Glomerular visceral epithelial cell (primary cell): Measurements from ENCODE around the gene H2BK1.

Experiments used
- DNase-seq: peaks from one replicate; pipeline ENCODE4 v3.0.0-alpha.2; 2016; ENCODE audit errors: extremely low spot score

The H2BK1 gene

DNA sequence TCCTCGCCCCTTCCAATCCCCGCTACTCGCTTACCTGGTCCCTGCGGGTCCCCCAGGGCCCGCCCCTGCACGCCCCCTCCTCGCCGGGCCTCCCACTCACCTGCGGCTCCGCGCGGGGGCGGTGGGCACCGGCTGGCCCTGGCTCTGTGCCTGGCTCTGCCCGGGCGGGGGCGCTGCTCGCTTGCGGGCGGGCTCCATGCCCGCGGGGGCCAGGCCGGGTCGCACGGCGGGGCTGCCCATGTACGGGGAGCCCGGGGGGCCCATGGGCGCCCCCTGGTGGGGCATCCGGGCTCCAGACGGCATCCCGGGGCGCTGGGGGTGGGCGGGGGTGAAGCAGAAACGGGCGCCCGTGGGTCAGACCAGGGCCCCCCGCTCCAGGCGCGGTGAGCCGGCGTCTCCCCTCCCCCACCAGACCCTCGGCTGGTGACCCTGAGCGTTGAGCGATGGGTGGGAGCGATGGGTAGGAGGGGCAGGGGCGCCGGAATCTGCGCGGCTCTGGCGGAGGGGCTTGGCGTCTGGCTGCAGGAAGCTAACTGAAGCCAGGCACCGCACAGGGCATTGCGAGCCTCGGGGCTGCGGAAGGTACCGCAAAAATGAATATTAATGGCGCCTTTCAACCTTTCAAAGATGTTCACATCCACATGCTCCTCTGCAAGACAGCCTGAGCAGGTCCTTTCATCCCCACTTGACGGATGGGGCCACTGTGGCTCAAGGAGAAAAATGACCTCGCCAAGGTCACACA is 35.2 kb upstream of the H2BK1 start:
- DNase-seq: peak; percentile 37

DNA sequence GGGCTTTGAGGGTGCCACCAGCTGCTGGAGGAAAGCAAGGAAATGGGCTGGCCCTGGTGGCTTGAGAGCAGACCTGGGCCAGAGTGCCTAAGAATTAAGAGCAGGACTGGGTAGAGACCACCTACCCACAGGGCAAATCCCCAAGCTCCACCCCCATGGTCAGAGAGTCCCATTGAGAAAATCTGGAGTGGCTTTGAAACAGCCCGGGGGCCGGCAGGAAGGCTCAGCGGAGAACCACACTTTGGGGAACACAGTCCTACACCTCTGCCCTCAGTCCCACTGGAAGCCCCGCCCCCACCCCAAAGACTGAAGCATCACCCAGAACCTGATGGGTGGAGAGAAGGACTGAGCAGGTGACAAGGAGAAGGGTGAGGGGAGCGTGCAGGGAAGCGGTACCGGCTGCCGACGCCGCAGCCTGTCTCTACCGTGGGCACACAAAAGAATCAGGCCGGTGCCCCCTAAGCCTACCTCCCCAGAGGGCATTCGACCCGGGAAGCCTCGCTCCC is 34.6 kb upstream of the H2BK1 start:
- DNase-seq: no peak

DNA sequence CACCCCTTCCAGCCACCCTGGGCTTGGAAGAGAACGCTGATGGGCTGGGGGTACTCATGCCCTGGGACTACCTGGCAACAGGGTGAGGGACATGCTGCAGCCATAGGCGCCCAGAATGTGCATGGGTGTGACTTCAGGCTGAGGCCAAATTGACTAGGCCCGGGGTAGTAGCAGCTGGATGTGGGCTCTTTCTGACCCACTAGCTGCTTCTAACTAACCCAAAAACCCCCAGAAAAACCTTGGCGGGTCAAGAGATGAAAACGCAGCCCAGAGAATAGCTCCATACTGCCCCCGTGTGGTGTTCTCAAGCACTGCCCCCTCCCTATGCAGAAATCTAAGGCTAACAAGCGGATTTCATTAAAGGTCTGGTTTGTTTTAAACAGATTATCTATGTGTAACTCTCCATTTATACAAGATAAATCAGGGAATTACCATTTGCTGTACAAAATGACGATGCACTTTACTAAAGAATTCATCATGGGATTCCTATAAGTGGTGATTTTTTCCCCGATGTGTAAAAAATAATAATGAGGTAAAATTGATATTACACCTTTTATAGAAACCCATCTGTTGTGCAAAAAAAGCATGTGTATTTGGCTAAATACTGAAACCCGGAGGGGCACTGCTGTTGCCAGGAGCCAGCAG is 34.0 kb upstream of the H2BK1 start:
- peak; percentile 38 for DNase-seq

DNA sequence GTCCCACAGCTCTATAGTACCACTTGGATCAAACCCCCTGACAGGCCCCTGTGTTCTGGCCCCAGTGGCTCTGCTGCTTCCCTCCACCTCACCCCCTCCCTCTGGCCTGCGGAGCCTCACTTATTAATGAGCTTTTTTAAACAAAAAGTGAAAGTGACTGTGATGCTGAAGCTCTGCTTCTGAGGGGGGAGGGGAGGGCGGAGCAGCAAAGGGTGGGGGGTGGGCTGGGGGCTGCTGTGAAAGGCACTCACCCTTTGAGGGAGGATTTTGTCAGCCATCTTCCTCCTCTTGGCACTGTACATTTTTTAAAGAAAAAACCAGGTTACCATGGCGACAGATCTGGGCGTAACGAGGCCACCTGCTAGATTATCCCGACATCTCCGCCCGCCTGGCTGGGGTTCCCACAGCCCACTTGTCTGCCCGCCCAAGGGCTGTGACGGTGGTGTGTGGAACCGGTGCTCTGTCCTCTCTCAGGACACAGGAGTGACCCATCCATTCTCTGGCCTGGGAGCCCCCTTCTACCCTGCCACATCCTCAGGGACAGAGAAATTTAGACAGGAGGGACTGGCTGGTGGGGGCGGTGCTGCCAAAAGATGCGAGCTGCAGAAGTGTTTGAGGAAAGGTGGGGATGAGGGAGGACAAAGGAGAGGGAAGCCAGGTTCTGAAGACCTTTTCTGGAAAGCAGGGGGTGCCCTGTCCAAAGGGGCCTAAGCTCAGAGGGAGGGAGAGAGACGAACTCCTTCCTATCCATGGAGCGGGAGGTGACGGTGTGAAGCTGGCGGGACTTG is 33.3 kb upstream of the H2BK1 start:
- DNase-seq: no peak

DNA sequence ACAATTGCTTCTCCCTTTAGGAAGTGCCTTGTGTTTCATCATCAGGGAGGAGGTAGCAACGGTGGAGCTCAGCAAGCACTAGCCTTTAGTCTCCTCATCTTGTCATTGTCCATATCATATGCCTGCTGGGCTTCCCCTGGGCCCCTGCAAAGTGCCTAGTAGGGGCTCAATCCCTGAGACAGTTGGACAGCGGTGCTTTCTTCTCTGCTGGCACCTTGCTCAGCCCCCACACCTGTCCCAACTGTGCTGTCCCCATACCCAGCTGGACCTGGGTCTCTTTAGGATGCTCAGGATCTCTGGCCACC is 32.7 kb upstream of the H2BK1 start:
- DNase-seq: no peak

DNA sequence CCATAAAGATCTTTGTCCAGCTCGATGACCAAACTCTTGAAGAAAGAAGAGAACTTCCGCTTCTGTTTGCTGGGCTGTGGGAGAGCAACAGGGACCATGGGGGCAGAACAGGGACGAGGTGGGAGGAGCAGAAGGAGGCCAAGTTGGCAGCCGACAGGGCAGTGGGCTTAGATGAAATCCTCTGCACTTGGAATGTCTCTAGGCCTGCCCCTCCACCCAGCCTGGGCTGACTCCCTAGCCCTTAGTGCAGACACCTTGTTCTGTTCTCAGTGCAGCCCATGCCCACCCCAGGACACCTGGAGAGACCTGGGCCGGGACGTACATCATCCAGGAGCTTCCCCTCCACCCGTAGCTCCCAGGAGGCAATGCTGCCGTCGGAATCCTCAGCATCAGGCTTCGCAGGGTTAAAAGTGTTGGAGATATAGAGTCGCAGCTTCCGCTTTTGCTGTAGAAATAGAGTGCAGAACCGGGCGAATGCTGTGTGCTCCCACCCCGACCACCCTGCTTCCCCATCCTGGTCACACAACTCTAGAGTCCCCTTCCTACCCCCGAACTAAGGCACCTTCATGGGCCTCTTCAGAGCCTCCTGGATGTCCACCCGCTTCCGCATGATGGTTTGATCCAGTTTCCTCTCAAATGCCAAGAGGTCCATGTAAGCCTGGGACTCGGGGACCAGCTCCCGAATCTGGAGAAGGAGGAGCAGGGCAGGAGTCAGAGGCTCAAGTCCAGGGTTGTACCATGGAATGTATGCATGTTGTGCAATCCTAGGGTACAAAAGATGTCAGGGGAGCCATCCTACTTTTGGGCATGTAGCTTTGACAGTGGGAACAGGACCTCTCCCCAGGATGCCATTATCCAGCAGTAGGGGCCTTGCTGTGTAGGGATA is 32.1 kb upstream of the H2BK1 start:
- DNase-seq: no peak

DNA sequence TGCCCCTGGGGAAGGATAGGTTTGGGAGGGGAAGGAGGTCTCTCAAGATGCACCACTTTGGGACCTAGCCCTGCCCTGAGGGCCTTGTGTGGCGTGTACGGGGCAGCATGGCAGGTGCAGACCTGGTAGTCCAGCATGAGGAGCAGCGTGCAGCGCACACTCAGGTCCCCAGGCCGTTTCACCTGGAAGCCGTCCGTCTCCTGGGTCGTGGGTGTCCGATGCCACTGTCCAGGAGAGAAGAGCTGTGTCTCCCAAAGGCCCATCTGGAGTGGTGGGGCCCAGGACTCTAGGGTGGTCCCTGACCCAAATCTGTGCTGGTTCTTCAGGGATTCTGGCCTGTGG is 31.4 kb upstream of the H2BK1 start:
- DNase-seq: no peak

DNA sequence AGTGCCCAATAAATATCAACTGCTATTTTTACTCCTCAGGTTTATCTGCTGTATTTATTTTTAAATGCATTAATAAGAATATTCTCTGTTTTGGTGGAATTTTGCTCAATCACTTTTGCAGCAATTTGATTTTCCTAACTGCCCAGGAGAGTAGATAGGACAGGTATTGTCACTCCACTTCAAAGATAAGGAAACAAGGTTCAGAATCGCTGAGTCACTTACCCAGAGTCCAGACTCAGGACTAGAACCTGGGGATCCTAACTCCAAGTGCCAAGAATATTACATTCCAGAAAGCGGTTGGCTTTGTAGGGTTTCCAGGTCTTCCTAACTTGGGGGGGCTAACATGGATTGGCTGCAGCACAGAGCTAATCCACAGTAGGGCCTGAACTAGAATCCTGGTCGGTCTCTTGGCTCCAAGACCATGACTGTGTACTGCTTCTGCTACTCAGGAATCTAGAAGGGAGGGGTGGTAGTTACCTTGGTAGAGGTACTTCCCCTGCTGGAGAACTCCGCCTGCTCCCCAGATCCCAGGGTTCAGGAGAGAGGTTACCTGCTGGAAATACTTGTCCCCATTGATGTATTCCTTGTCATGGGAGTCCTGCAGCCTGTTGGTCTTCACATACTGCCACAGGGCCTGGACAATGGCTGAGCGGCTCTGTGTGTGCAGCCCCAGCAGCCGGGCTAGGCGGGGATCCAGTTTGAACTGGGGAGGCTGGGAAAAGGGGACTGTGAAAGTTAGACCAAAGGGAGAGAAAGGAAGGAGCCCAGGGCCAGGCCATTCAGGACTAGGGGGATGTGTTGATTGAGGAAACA is 30.9 kb upstream of the H2BK1 start:
- DNase-seq: no peak

DNA sequence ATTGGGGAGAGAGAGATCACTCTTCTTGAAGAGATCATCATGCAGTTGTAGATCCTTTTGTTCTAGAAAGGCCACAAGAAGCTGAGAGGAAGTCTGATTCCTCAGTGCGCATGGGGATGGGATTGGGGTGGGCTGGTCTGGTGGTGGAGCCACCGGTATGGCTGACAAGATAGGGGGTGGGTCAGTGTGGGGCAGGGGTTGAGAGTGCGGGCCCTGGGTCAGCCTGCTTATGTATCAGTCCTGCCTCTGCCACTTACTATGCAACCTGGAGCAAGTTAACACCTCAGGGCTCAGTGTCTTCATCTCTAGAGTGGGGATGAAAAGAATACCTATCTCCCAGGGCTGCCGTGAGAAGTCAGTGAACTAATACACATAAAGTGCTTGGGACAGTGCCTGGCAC is 30.2 kb upstream of the H2BK1 start:
- DNase-seq: no peak

DNA sequence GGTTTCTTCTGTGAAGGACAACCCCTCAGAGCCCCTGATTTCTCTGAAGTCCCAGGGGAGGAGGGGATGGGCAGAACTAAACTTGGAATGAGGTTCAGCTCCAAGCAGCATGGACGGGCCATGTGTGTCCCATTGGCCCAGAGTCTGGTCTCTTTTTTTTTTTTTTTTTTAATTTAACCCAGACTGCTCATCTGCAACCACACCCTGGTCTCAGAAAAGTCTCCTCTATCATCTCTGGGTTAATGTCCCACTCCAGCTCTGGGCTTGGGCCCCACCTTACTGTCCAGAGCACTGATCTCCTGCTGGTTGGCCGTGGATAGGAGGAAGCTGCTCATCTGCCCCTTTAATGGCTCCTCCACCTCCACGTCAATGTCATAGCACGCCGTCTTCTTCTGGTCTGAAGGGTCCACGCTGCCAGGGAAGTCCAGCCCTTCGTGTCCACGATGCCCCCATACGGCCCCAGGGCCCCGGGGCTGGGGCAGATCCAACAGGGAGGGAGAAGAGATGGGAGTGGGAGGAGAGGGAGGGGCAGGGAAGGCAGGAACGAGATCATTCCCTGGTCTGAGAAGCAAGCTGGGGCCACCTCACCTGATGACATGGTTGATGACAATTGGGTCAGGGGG is 29.7 kb upstream of the H2BK1 start:
- DNase-seq: no peak

DNA sequence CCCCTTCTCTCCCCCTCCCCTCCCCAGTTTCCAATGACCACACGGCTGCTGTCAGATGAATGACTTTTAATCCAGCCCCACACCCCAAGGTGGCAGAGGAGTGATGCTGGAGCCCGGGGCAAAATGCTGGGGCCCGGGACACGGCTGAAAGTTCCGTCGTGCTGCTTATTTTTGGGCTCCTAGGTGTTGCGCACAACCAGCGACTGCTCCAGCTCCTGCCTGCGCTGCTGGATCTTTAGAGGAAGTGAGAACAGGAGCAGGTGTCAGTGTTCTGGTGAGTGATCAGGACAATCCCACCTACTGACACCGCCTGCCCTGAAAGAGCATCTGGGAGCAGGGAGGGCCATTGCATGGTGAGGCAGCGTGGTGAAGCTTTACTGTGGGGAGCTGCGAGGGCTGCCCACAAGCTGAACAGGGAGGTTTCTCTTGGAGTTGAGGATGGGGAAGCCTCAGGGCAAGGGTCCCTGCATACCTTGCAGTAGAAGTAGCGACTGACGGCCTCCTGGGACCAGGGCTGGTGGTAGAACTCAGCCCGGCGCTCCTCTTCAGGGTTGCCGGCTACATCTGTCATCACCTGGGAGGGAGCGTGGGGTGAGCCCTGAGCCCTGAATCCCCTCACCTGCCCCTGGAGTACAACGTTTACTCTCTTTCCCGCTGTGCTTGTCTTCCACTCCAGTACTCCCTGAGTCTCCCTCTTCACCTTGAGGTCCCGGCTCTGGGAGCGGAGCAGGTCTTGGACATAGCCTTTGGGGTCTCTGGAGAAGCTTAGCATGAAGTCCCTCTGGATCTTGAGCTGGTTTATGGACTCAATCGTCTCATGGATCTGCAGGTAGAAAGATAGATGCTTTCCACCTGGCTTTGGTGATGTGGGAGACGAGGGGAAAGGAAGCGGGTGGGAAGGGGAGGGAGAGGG is 28.9 kb upstream of the H2BK1 start:
- DNase-seq: no peak

DNA sequence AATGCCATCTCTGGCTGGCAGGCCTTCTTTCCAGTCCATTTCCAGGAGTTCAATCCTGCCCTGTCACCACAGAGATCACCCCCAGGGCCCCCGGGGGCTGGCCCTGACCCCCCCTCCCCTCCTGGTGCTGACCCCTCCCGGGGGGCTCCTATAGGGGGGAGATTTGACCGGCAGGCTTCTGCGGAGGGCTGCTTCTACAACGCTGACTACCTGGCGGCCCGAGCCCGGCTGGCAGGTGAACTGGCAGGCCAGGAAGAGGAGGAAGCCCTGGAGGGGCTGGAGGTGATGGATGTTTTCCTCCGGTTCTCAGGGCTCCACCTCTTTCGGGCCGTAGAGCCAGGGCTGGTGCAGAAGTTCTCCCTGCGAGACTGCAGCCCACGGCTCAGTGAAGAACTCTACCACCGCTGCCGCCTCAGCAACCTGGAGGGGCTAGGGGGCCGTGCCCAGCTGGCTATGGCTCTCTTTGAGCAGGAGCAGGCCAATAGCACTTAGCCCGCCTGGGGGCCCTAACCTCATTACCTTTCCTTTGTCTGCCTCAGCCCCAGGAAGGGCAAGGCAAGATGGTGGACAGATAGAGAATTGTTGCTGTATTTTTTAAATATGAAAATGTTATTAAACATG is 28.0 kb upstream of the H2BK1 start:
- no peak for DNase-seq

DNA sequence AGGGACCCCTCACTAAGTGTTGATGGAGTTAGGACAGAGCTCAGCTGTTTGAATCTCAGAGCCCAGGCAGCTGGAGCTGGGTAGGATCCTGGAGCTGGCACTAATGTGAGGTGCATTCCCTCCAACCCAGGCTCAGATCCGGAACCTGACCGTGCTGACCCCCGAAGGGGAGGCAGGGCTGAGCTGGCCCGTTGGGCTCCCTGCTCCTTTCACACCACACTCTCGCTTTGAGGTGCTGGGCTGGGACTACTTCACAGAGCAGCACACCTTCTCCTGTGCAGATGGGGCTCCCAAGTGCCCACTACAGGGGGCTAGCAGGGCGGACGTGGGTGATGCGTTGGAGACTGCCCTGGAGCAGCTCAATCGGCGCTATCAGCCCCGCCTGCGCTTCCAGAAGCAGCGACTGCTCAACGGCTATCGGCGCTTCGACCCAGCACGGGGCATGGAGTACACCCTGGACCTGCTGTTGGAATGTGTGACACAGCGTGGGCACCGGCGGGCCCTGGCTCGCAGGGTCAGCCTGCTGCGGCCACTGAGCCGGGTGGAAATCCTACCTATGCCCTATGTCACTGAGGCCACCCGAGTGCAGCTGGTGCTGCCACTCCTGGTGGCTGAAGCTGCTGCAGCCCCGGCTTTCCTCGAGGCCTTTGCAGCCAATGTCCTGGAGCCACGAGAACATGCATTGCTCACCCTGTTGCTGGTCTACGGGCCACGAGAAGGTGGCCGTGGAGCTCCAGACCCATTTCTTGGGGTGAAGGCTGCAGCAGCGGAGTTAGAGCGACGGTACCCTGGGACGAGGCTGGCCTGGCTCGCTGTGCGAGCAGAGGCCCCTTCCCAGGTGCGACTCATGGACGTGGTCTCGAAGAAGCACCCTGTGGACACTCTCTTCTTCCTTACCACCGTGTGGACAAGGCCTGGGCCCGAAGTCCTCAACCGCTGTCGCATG is 27.2 kb upstream of the H2BK1 start:
- DNase-seq: no peak

DNA sequence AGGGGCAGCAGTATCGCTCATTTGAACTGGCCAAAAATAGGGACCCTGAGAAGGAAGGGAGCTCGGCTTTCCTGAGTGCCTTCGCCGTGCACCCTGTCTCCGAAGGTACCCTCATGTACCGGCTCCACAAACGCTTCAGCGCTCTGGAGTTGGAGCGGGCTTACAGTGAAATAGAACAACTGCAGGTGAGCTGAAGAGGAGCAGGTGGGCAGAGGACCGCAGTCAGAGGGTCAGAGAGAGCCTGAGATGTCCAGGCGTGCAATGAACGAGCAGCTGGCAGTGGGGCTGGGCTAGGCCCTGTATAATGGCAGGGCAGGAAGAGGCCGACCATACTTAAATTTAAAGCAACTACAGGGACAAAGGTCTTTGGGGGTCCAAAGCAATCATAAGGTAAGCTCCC is 26.1 kb upstream of the H2BK1 start:
- DNase-seq: no peak

DNA sequence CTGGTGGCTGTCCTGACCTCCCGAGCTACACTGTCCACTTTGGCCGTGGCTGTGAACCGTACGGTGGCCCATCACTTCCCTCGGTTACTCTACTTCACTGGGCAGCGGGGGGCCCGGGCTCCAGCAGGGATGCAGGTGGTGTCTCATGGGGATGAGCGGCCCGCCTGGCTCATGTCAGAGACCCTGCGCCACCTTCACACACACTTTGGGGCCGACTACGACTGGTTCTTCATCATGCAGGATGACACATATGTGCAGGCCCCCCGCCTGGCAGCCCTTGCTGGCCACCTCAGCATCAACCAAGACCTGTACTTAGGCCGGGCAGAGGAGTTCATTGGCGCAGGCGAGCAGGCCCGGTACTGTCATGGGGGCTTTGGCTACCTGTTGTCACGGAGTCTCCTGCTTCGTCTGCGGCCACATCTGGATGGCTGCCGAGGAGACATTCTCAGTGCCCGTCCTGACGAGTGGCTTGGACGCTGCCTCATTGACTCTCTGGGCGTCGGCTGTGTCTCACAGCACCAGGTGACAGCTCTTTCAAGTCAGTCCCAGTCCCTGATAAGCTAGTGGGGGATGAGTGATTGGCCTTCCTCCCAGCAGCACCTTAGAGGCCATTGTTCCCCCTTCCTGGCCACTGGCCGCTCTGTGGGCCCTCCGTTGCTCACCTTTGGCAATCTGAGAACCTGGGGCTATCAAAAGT is 25.0 kb upstream of the H2BK1 start:
- DNase-seq: no peak

DNA sequence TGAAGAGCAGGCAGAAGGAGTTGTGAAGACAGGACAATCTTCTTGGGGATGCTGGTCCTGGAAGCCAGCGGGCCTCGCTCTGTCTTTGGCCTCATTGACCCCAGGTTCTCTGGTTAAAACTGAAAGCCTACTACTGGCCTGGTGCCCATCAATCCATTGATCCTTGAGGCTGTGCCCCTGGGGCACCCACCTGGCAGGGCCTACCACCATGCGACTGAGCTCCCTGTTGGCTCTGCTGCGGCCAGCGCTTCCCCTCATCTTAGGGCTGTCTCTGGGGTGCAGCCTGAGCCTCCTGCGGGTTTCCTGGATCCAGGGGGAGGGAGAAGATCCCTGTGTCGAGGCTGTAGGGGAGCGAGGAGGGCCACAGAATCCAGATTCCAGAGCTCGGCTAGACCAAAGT is 23.5 kb upstream of the H2BK1 start:
- DNase-seq: no peak

DNA sequence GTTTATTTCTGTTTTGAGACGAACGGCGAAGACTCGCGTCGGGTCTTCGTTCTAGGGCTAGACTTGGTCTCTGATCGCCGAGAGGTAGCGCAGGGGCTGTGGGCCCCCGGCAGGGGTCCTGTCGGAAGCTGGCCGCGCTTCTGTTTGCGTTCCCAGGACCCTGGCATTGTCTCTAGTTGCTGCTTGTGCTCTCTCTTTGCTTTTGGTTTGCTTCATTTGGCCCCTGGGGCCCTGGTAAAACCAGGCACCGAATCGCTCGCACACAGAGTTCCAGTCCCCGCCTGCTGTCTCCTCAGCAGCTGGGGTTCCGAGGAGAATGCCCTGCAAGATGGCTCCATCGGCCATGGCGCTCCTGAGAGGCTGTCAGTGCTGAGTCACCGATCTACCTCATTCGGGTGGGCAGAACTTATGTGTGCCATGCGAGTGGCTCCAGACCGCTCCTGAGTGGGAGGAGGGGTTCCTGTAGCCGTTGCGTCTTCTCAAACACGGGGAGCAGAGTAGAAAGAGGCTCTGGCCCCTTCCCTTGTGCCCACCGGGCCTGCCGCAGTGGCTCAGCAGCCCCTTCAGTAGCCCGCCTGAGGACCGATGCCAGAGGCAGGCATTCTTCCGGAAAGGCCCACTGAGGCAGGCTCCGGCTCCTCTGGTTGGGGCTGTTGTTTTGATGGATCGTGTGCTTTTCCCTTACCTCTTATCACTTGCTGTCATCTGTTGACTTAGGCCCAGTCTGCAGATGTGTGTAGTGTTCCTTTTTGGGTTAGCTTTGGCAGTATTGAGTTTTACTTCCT is 22.8 kb upstream of the H2BK1 start:
- peak; percentile 75 for DNase-seq
